LNCAP (cell line): ENCODE results near the gene CCDC82.

Experiments
- TF ChIP-seq, protein P1 (sequence below): fragments of 450-650 bp; IDR thresholded peaks from 2 replicates; pipeline ENCODE4 v1.5.1; 2017; ENCODE audit warnings: mild to moderate bottlenecking

The CCDC82 gene

DNA sequence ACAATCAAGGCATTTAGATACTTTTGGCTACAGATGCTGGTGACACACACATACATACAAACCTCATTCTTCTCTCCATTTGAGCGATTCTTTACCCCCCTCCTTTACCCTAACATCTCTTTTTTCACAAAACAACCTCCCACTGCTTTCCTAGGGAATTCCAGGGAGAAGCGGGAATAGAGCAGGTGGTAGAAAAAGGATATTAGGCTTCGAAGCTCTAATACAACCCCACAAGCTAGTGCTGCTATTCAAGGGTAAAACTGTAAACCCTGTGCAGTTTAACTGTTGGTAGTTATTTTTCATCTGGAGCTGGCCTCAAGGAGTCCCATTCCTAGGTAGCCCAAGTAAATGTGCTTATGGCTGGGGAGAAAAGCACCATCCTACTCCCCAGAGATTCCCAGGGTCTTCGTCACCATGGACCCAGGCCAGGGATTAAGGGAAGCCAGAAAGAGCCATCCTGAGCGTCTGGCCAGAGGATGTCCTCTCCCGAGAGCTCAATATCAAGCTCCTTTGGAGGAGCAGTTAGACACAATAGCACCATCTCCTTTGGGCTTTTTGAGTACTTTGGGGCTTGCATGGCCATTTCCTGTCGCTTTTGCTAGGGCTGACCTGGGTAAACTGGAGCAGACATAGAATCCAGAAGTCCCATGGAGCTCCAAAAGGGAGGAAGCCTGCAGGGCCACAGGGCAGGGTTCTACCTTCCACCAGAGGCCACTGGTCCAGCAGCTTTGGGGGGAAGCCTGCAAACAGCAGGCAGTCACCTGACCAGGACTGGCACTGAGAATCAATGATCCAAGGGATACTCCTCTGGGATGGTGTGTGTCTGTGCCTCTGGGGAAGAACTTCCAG lies 49.8 kb downstream of the CCDC82 start:
- TF ChIP-seq, protein P1, sequence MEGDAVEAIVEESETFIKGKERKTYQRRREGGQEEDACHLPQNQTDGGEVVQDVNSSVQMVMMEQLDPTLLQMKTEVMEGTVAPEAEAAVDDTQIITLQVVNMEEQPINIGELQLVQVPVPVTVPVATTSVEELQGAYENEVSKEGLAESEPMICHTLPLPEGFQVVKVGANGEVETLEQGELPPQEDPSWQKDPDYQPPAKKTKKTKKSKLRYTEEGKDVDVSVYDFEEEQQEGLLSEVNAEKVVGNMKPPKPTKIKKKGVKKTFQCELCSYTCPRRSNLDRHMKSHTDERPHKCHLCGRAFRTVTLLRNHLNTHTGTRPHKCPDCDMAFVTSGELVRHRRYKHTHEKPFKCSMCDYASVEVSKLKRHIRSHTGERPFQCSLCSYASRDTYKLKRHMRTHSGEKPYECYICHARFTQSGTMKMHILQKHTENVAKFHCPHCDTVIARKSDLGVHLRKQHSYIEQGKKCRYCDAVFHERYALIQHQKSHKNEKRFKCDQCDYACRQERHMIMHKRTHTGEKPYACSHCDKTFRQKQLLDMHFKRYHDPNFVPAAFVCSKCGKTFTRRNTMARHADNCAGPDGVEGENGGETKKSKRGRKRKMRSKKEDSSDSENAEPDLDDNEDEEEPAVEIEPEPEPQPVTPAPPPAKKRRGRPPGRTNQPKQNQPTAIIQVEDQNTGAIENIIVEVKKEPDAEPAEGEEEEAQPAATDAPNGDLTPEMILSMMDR, result no peak

DNA sequence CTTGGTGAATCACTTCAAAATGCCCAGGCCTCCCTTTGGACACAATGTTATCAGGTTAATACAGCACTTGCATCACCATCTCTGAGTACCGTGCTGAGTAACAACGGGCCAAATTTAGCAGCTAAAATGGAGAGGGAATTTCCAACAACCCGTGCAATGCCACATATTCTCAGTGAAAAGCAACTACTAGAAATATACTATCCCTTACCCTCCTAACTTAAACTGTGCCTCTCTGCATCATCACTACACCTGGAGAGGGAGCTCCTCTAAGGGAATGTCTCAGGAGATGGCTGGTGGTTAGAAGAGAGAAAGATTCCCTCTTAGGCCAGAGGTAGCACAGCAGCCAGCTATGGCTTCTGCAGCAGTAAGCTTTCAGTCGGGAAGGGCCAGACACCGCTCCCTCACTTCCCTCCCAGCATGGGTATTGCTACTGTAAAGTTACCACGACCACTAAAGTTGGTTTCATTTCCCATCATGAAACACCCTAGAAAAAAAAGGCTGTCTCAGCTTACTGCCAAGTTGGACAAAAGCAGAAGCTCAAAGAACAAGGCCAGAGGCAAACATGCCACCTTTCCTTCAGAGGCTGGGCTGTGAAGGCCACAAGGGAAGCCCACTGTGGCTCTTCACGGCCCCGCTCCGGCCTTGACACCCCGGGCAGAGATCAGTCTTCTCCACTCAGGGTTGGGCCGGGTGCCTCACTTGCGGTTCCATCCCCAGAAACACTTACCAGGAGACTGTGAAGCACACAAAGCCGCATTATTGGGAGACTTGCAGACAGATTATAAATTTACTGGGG lies 50.6 kb downstream of the CCDC82 start:
- TF ChIP-seq, protein P1, result no peak

DNA sequence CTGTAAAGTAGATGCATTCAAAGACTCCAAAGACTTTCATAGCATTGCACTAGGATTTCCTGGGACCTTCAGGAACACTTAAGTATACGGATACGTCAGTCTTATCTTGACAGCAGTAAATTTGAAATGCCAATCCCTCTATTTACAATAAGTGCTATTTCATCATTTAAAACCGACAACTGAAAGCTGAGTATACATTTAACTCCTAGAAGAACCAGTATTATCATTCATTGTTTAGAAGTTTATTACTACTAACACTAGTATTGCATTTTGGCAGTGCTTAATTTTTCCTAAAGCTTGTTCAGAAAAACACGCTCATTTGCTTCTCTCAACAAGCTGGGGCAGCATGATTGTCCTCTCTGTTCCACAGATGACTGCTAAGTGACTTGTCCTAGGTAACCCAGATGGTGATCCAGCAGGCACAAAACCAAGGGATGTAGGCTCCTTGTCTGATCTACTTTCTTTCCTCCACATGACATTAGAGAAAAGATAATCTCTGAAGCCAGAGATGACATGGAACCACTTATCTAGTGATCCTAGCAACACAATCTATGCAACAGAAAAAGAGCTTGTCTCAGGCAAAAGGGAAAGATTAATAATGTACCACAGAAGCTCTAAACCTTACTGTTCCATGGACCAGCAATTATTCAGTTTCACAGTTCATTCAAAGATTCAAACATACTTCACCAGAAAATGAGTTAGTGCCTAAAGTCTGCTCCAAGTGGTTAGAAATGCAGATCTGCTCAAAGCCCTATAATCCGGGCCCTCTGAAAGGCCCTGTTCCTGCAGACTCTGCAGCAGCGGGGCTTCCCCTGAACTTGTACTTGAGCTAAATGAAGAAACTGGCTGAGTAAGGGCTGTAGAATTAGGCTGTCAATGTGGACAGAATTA lies 51.9 kb downstream of the CCDC82 start:
- TF ChIP-seq, protein P1, result no peak

DNA sequence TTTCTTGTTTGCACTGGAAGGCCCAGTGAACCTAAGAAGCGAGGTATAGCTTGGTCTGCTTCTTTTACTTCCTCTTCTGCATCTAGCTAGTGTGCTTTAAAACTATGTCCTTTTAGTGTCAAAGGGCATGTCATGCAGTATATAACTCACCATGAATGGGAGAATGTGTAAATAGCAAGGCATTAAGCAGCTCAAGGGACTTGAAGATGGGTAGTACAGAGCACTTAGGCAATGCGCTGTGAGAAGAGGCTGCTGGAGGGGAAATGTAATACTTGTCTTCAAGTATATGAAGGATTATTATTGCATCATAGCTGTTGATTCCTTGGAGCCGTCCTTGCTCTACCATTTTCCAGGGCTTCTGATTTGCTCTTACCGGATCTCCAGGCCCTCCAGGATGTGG lies 54.3 kb downstream of the CCDC82 start:
- TF ChIP-seq, protein P1, result no peak

DNA sequence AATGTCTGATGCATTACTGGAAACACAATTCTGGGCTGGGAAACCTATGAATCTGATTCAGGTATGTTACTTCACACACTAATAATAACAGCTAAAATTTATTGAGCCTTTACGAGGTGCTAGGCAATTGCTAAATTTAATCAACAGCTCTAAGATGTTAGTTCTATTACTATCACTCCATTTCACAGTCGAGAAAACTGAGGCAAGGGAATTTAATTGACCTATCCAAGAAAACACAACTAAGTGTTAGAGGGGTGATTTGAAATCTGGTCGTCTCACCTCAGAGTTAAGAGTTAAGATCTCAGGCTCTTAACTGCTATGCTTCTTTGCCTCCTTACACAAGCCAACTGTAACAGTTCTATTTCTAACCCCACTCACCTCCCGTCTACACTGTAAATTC lies 55.5 kb downstream of the CCDC82 start:
- TF ChIP-seq, protein P1, result no peak

DNA sequence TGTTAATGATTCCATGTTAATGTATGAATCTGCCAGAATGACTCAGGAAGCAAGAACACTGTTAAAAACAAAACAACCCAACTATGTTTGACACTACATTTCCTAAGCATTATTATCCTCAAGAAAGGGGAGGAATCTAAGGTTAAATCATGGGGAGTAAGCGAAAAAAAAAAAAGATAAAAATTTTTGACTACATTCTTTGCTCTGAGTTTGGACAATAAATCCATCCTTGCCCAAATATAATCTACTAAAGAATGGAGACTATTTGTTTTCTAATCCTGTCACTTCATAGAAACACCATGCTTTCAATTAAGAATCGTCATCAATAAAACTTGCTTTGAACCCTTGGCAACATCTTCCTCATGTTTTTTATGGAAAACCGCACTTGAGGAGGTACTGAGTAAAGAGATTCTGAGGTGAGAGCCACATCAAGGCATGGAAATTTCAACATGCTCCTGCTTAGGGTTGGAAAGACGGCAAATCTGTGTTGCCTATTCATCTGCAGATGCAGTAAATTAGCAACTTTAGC lies 56.5 kb downstream of the CCDC82 start:
- TF ChIP-seq, protein P1, result no peak
